ENCODE measurements around the gene GLRX5.

GRCh38 chr14:95507701-95508103 lies 27.1 kb upstream of the GLRX5 start:
- TF ChIP-seq CTCF (IDR thresholded peaks at IDR 0.05) (no peak), POLR2A (IDR thresholded peaks at IDR 0.05) (no peak)

Data from adrenal gland (tissue), 5 donors.